NOMO-1 treated with DMSO at 0.1 percent for 48 hours (cell line): ENCODE data around the gene PPP1R2.
"Not testable (repeated sequence)": the region's sequence is repeated elsewhere in the genome, so short reads cannot be mapped to it uniquely, and the experiment has no call there.

Source experiments
- DNase-seq: peaks from one replicate; lab custom pipeline; 2025; ENCODE audit not compliant: unreplicated experiment; lab: John Stamatoyannopoulos, UW

PPP1R2 gene

DNA sequence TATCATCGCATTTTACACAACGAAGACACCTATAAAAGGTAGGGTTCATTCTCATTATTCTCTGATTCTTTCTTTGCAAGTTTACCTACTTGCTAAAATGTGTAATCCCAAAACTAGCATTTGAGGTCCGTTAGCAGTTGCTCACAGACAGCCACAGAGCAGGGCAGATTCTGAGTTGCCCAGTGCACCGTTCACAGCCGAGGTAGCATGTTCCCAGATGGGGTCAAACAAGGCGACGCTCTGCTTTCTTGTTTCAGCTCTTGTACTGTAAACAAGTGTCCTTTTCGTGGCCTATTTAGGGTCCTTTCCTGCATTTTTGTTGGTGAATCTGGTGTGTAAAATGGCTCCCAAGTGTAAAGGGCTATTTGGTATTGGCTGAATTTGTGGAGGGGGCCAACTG, 3.1 kb downstream of the PPP1R2 start:
- DNase-seq, result no peak

DNA sequence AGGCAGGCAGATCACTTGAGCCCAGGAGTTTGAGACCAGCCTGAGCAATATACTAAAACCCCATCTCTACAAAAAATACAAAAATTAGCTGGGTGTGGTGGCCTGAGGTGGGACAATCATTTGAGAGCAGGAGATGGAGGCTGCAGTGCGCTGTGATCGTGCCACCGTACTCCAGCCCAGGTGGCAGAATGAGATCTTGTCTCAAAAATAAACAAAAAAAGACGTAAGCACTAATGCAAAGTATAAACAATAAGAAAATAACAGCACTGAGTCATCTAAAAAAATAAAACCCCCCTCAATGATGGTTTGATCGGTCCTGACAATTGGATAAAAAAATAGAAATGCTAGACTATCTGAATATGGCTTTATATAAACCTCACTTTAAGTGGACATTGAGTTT, 3.6 kb downstream of the PPP1R2 start:
- no peak for DNase-seq

GRCh38 chr3:195537995-195538394, 5.1 kb downstream of the PPP1R2 start:
- DNase-seq, result no peak

DNA sequence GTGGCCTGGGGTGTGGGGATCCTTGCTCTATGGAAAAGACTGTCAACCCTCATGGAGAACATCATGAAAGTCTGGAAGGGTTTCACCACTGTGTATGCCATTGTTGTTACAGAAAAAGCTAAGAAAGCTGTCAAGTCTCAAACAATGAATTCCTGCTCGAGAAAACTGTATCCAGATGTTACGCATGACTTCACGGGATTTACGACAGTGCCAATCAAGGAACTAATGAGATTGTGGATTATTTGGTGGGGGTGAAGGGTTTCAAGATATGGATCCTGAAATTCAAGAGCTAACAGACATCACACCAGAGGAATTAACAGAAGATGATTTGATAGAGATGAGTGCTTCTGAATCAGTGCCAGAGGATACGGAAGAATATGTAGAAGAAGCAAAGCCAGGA, 7.8 kb downstream of the PPP1R2 start:
- DNase-seq, result no peak

DNA sequence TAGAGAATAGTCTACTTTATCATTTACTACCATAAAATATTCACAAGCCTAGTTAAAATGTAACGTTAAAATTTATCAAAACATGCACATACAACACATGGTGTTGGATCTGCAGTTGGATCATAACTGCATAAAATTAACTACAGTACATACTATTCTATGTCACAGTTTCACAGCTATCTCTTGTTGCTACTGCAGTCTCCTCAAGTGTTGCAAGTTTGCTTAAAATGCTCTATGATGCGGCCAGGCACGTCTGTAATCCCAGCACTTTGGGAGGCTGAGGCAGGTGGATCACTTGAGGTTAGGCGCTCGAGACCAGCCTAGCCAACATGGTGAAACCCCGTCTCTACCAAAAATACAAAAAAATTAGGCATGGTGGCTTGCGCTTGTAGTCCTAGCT, 10.3 kb downstream of the PPP1R2 start:
- DNase-seq, result no peak

GRCh38 chr3:195532345-195532744, 10.8 kb downstream of the PPP1R2 start:
- no peak for DNase-seq

- DNase-seq, result no peak
Observed at GRCh38 chr3:195531683-195532082, 11.4 kb downstream of the PPP1R2 start.

DNA sequence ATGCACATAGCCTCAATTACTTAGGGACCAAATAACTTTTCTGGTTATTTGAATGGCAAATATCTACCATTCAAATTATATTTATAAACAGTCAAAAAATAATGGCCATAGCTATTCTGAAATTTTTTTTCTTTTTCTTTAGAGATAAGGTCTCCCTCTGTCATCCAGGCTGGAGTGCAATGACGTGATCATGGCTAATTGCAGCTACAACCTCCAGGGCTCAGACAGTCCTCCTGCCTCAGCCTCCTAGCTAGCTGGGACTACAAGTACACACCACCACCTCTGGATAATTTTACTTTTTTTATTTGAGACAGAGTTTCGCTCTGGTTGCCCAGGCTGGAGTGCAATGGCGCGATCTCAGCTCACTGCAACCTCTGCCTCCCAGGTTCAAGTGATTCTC, 16.6 kb downstream of the PPP1R2 start:
- no peak for DNase-seq

GRCh38 chr3:195524171-195524896, 18.8 kb downstream of the PPP1R2 start:
- no peak for DNase-seq

GRCh38 chr3:195522254-195523023, 20.7 kb downstream of the PPP1R2 start:
- DNase-seq, result peak; percentile 50

DNA sequence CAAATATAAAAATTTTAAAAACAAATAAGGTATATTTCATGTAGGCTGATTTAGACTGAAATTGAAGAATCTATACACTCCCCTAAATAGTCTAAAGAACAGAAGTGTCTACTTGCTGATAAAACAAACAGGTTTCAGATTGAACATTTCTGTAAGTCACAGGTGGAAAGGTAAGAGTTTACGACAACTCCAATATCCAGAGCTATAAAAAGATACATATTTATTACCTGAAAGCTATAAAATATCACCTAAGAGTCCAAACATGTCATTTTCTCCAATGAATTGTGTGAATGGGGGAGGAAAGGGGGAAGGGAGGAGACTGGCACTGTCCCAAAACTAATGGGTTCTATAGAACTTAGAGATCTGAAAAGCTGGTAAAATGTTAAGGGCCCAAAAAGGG, 26.1 kb downstream of the PPP1R2 start:
- no peak for DNase-seq

DNA sequence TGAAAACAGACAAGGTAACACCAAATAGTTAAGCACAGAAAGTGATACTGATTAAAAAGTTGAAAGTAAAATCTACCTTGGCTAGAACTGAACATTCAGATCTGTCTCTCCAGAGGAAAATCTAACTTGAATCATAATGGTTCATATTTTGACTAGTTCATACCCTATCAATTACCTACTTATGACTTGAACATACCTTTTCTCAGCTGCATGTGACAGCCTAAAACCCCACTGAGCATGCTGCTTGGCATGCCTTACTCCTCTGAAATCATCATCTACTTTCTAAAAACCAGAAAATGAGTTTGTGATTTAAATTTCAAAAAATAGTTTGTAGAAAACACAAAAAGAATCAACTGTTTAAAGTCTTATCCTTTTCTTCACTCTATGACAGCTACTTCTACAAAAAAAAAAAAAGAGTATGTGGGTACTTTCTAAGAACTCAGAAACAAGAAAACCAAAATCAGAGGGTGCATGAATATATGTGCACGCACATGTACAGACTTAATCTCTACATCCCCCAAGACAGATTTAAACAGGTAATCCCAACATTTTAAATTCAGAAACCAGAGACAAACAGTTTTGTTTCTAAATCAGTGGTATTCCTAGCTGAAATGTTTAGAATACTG, 28.4 kb downstream of the PPP1R2 start:
- DNase-seq, result not testable (repeated sequence)

GRCh38 chr3:195512798-195513345, 30.3 kb downstream of the PPP1R2 start:
- no peak for DNase-seq

DNA sequence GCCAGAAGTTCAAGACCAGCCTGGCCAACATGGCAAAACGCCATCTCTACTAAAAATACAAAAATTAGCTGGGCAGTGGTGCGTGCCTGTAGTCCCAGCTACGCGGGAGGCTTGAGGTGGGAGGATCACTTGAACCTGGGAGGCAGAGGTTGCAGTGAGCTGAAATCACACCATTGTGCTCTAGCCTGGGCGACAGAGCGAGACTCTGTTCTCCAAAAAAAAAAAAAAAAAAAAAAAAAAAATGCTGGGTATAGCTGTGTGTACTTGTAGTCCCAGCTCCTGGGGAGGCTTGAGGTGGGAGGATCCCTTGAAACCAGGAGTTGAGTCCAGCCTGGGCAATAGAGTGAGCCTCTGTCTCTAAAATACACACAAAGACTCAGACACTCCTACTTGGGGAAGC, 32.0 kb downstream of the PPP1R2 start:
- DNase-seq, result no peak

GRCh38 chr3:195508185-195508584, 34.9 kb downstream of the PPP1R2 start:
- peak; percentile 72 for DNase-seq

DNA sequence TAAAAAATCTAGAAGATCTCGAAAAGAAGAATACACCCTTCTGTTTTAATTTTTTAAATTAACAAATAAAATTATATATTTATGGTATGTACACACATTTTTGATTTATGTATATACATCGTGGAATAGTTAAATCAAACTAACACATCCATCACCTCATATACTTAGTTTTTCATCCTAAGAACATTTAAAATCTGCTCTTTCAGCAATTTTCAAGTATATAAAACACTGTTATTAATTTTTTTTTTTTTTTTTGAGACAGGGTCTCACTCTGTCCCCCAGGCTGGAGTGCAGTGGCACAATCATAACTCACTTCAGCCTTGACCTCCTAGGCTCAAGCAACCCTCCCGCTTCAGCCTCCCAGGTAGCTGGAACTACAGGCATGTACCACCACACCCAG, 67.5 kb downstream of the PPP1R2 start:
- DNase-seq, result no peak

DNA sequence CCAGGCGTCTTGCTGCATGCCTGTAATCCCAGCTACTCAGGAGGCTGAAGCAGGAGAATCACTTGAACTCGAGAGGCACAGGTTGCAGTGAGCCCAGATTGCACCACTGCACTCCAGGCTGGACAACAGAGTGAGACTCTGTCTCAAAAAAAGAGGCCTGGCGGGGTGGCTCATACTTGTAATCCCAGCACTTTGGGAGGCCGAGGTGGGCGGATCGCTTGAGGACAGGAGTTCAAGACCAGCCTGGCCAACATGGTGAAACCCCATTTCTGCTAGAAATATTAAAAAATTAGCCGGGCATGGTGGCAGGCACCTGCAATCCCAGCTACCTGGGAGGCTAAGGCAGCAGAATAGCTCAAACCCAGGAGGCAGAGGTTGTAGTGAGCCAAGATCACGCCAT, 68.0 kb downstream of the PPP1R2 start:
- DNase-seq, result not testable (repeated sequence)

DNA sequence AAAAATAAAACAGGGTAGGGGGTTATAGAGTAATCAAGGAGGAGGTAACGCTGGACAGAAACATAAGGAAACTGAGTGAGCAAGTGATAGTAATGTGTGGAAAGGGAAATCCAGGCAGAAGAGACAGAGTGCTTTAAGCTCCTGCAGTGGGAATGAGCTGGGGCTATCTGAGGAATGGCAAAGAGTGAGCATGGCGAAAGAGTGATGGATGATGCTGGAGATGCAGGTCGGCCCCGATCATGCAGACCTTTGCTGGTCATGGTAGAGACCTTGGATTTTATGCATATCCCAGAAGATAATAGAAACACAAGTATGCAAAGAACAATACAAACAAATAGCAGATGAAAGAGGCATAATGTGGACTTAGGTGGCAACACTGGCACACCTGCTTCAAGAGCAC, 74.3 kb downstream of the PPP1R2 start:
- no peak for DNase-seq

DNA sequence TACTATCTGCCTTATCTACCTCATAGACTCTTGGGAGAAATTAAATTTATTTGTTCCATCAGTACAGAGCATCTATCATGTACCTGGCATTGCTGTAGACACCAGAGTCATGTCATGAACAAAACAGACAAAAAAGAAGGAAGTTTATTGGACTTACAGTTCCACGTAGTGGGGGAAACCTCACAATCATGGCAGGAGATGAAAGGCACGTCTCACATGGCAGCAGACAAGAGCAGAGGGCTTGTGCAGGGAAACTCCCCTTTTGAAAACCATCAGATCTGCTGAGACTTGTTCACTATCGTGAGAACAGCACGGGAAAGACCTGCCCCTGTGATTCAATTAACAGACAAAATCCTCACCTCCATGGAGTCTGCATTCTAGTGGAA, 74.7 kb downstream of the PPP1R2 start:
- no peak for DNase-seq

GRCh38 chr3:195467641-195468390, 75.3 kb downstream of the PPP1R2 start:
- no peak for DNase-seq

DNA sequence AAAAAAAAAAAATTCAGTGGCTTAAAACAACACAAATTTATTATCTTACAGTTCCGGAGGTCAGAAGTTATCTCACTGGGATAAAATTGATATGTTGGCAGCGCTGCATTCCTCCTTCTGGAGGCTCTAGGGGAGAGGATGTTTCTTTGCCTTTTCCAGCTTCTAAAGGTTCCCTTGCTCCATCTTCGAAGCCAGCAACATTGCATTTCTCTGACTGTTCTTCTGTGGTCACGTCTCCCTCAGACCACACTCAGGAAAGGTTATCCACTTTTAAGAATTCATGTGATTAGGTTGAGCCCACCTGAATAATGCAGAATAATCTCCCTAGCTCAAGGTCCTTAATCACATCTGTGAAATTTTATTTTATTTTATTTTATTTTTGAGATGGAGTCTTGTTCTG, 76.9 kb downstream of the PPP1R2 start:
- no peak for DNase-seq
